HG03571 (cell line): ENCODE measurements around the gene CCL3.

ENCODE experiments used
- ATAC-seq: cut with Tn5 transposase; IDR thresholded peaks from one replicate; pipeline ENCODE4 v1.9.1; 2021; ENCODE audit not compliant: unreplicated experiment

CCL3 gene

GRCh38 chr17:36055921-36056520 is 33.9 kb downstream of the CCL3 start:
- ATAC-seq = no peak

GRCh38 chr17:36055171-36055570 is 34.8 kb downstream of the CCL3 start:
- ATAC-seq = no peak

GRCh38 chr17:36049643-36050042 is 40.3 kb downstream of the CCL3 start:
- ATAC-seq = no peak

GRCh38 chr17:36048066-36048465 is 41.9 kb downstream of the CCL3 start:
- ATAC-seq = no peak
